Anterior cingulate cortex (tissue), 58 donors: Measurements from ENCODE around the gene PRPH.
"Not testable (repeated sequence)": the region's sequence is repeated elsewhere in the genome, so short reads cannot be mapped to it uniquely, and the experiment has no call there.

ENCODE experiments used
- DNase-seq, 58 donors: peaks; one replicate each; lab custom pipeline; 2025; lab: John Stamatoyannopoulos, UW

The PRPH gene

DNA sequence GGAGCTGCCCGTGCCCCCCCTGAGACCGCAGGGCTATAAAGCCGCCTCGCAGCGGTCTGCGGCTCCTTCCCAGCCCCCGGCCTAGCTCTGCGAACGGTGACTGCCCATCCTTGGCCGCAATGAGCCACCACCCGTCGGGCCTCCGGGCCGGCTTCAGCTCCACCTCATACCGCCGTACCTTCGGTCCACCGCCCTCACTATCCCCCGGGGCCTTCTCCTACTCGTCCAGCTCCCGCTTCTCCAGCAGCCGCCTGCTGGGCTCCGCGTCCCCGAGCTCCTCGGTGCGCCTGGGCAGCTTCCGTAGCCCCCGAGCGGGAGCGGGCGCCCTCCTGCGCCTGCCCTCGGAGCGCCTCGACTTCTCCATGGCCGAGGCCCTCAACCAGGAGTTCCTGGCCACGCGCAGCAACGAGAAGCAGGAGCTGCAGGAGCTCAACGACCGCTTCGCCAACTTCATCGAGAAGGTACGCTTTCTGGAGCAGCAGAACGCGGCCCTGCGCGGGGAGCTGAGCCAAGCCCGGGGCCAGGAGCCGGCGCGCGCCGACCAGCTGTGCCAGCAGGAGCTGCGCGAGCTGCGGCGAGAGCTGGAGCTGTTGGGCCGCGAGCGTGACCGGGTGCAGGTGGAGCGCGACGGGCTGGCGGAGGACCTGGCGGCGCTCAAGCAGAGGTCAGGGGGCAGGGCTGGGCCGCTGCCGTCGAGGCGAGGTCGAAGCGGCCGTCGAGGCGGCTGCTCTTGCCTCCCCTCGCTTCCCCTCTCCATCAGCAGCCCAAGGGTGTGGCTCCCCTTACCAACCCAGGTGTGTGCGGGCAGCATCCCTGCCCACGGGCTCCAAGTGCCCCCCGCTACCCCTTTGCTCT is at the start of gene PRPH:
Gene PRPH (plus strand): TSS at position 66 of the 855 bp plus-strand sequence. CDS start 54 bp downstream, at position 120.
- no peak for DNase-seq

DNA sequence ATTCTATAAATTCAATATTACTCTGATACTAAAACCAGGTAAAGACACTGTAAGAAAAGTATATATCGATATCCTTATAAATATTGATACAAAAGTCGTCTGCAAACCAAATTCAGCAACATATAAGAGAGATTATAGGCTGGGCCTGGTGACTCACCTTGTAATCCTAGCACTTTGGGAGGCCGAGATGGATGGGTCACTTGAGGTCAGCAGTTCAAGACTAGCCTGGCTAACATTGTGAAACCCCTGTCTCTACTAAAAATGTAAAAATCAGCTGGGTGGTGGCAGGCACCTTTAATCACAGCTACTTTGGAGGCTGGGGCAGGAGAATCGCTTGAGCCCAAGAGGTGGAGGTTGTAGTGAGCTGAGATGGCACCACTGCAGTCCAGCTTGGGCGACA is 43.6 kb upstream of the PRPH start:
- no peak for DNase-seq

DNA sequence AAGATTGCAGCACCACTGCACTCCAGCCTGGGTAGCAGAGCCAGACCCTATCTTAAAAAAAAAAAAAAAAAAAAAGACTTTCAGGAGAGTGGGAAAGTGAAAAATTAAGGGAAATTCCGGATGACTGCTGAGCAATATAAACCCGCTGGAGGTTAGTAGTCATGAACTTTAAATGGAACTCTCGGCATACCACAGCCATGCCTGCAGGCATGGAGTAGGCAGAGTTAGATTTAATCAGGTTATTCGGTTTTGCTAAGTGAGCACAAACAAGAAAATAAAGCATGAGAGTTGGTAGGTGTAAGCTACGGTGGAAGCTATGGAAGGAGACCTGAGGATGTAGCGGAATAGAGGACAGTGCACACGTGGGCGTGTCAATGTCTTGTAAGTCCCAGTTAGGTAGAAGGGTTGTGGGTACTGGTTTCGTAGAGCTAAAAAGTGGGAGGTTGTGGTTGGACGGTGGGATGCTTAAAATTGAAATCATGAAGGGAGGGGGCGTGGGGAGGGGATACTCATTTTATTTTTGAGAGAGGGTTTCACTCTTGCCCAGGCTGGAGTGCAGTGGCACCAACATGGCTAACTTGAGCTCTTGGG is 41.8 kb upstream of the PRPH start:
- no peak for DNase-seq

- DNase-seq, result not testable (repeated sequence)
Measured at GRCh38 chr12:49255456-49255855, 39.5 kb upstream of the PRPH start.

DNA sequence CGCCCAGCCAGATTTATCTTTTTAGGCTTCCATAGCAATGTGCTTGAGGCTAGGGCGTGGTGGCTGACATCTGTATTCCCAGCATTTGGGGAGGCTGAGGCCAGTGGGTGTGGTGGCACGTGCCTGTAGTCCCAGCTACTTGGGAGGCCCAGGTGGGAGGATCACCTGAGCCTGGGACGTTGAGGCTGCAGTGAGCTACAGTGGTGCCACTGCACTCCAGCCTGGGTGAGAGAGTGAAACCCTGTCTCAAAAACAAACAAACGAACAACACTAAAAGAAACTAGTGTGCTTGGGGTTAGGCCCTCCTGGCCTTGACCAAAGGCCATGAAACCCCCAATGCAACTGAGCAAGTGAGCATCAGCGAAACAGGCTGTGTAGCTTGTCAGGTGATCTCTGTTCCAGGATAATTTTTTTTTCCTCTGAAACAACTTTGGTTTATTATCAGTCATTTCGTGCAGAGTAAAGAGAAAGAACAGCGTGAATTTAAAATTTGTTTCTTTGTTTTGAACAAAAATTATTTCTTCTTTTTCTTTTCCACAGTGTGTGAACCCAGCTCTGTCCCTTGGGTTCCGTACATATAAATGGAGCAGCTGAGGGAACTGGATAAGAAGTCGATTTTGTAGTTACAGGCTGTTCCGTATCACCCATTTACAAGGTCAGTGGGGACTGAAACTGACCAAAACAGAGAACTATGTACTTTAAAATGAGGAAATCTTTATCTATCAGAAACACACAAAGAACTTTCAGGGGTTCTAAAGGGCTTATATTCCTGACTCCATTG is 38.9 kb upstream of the PRPH start:
- no peak for DNase-seq

DNA sequence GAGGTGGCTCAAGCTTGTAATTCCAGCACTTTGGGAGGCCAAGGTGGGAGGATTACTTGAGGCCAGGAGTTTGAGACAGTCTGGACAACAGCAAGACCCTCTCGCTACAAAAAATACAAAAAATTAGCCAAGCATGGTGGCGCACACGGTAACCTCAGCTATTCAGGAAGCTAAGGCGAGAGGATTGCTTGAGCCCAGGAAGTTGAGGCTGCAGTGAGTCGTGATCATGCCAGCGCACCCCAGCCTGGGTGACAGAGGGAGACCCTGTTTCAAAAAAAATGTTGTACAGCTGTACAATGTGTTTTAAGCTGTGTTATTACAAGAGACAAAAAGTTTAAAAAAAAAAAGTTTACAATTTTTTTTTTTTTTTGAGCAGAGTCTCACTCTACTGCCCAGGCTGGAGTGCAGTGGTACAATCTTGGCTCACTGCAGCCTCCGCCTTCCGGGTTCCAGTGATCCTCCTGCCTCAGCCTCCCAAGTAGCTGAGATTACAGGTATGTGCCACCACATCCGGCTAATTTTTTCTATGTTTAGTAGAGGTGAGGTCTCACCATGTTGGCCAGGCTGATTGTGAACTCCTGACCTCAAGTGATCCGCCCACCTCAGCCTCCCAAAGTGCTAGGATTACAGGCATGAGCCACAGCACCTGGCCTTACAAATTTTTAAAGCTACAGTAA is 37.3 kb upstream of the PRPH start:
- not testable (repeated sequence) for DNase-seq

DNA sequence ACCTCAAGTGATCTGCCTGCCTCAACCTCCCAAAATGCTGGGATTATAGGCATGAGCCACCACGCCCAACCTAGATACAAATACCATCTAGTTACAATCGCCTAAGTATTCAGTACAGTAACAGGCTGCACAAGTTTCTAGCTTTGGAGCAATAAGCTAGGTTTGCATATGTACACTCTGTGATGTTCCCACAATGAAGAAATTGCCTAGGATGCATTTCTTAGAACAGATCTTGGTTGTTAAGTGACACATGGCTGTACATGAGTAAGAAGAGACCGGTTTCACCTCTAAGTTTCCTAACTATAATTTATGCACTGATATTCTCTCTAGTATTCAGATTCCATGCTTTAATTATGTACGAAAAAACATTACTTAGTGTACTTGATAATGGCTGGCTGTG is 35.5 kb upstream of the PRPH start:
- no peak for DNase-seq

GRCh38 chr12:49260166-49260565 is 34.8 kb upstream of the PRPH start:
- DNase-seq, result no peak

DNA sequence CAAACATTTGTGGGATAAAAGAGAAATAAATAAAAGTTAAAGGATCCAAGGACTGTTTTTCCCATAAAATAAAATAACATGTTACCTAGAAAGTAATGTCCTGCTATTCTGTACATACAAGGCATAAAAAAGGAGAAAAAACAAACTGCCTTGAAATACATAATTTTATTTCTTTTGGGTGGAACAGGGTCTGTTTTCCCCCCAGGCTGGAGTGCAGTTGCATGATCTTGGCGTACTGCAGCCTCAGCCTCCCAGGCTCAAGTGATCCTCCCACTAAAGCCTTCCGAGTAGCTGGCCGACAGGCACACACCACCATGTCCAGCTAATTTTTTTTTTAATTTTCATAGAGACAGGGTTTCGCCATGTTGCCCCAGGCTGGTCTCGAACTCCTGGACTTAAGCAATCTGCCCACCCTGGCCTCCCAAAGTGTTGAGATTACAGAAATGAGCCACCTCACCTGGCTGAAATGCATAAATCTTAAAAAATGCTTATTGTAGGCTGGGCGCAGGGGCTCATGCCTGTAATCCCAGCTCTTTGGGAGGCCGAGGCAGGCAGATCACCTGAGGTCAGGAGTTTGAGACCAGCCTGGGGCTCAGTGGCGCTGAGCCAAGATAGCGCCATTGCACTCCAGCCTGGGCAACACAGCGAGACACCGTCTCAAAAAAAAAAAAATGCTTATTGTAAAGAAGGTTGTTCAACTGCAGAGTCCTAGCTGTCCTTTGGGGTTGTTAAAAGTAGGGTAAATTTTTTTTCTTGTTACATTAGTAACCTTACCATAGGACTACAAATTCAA is 34.2 kb upstream of the PRPH start:
- DNase-seq, result no peak

DNA sequence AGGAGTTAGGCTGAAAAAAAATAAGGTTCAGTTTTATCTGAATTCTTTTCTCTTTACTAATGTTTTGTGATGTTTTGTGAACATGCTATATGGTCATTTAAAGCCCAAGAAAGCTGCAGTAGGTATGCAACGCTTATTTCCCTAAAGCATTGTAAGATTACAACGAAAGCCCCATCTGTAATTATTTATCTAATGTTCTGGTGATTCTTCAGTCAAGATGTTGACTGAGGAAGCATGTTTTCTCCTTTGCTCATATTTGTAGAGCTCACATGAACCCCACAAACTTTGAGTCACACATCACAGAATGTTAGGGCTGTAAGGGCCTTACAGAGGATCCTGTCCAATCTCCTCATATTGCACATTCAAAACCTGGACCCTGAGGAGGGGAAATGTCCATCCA is 33.2 kb upstream of the PRPH start:
- no peak for DNase-seq

- DNase-seq, result no peak
Measured at GRCh38 chr12:49263400-49263763, 31.6 kb upstream of the PRPH start.

GRCh38 chr12:49264466-49264872 is 30.5 kb upstream of the PRPH start:
- no peak for DNase-seq

DNA sequence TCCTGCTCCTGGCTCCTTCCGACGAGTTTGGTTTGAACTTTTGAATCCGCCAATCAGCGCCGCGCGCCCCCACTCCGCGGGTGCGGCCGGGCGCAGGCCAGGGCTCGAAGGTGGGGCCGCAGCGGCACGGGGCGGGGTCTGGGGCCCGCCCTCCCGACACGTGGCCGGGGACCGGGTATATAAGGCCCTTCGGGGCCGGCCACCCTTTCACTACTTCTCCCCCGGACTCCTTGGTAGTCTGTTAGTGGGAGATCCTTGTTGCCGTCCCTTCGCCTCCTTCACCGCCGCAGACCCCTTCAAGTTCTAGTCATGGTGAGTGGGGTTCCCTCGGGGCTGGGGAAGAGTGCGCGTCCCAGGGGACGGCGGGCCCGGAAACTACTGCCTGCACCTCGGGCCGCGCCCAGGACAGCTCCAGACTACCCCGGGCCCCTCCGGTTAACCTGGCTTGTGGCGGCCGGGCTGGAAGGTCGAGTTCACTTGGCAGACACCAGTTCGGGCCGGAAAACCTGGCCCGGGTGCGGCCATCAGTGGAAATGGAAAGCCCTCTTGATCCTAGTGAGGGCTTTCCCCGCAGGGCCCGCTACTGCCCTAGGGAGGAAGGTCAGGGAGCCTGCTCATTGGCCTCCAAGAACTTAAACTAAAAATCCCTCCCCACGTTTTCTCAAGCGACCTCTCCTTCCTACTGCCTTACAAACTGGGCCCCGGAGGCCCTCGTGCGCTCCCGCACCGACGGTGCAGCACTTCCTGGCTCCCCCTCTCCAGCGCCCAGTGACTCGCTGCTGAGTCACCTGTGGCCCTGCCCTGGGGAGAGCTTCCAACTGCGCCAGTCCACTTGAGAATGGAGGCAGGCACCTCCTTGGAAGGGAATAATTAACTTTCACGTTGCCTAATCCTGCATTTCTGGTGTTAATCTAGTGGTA is 29.8 kb upstream of the PRPH start, which contains the start of gene TUBA1C:
Gene TUBA1C (plus strand): TSS at position 210 of the 920 bp plus-strand sequence. CDS start 100 bp downstream, at position 310.
- peak in 48 of 58 donors; percentile 3 to 79 (median 32) for DNase-seq

GRCh38 chr12:49269191-49269590 is 25.8 kb upstream of the PRPH start:
- DNase-seq, result not testable (repeated sequence)

DNA sequence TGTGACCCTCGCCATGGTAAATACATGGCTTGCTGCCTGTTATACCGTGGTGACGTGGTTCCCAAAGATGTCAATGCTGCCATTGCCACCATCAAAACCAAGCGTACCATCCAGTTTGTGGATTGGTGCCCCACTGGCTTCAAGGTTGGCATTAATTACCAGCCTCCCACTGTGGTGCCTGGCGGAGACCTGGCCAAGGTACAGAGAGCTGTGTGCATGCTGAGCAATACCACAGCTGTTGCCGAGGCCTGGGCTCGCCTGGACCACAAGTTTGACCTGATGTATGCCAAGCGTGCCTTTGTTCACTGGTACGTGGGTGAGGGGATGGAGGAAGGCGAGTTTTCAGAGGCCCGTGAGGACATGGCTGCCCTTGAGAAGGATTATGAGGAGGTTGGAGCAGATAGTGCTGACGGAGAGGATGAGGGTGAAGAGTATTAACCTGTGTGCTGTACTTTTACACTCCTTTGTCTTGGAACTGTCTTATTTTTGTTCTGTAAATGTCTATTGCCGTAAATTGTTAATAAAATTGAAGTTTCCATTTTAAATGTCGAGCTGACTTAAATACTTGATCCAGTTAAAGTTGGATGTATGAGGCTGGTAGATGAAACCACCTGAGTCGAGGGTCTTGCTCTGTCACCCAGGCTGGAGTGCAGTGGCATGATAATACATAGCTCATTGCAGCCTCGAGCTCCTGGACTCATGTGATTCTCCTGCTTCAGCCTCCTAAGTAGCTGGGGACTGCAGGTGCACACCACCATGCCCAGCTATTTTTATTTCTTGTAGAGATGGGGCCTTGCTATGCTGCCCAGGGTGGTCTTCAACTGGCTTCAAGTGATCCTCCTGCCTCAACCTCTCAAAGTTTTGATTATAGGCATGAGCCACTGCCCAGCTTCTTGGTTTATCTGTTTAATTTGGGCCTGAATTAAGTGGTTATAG is 21.9 kb upstream of the PRPH start:
- DNase-seq, result no peak

- no peak for DNase-seq
Measured at GRCh38 chr12:49273726-49274395, 21.1 kb upstream of the PRPH start.
